MCF 10A (cell line): ENCODE measurements around the gene METAP1. TPM values are rescaled to one million over a fixed set of nuclear protein-coding genes. Genes with fewer than 3 reads are reported as not detected.
"Not testable (repeated sequence)": the region's sequence is repeated elsewhere in the genome, so short reads cannot be mapped to it uniquely, and the experiment has no call there.

Experiments used
- BruUV-seq: library from RNA; stranded (reverse); fragments of 400-500 nt; replicated peaks from 2 replicates; lab custom pipeline; 2021; lab: Mats Ljungman, UMichigan
- CTCF ChIA-PET: fragments of 300-600 bp; sonication (Branson Sonifier 250); formaldehyde crosslinking; extraction: SDS; loops from one replicate; lab custom pipeline; 2021; ENCODE audit warnings: antibody characterized with exemption, inconsistent platforms; lab: Yijun Ruan, JAX
- POLR2A ChIA-PET: fragments of 300-600, 350-650 bp; sonication (Branson Sonifier 250); formaldehyde crosslinking; extraction: SDS; loops from one replicate; lab custom pipeline; 2020; ENCODE audit warnings: antibody characterized with exemption, inconsistent platforms; lab: Yijun Ruan, JAX
- DNase-seq: peaks from one replicate; pipeline ENCODE4 v3.0.0-alpha.2; 2018; ENCODE audit not compliant: unreplicated experiment
- H3K27ac Mint-ChIP-seq: one replicate; pipeline ENCODE4 v1.8.0; 2022; ENCODE audit warnings: mild to moderate bottlenecking, low read depth, mixed read lengths; ENCODE audit not compliant: unreplicated experiment
- H3K27me3 Mint-ChIP-seq: one replicate; pipeline ENCODE4 v1.8.0; 2022; ENCODE audit warnings: mixed read lengths; ENCODE audit not compliant: insufficient read depth, unreplicated experiment
- H3K36me3 Mint-ChIP-seq: one replicate; pipeline ENCODE4 v1.8.0; 2022; ENCODE audit warnings: mild to moderate bottlenecking, moderate library complexity, mixed read lengths; ENCODE audit not compliant: insufficient read depth, unreplicated experiment
- H3K4me1 Mint-ChIP-seq: one replicate; pipeline ENCODE4 v1.8.0; 2022; ENCODE audit warnings: mixed read lengths; ENCODE audit not compliant: insufficient read depth, unreplicated experiment
- H3K4me3 Mint-ChIP-seq: one replicate; pipeline ENCODE4 v1.8.0; 2022; ENCODE audit warnings: mild to moderate bottlenecking, moderate library complexity, mixed read lengths; ENCODE audit not compliant: unreplicated experiment
- H3K9me3 Mint-ChIP-seq: one replicate; pipeline ENCODE4 v1.8.0; 2022; ENCODE audit warnings: mixed read lengths; ENCODE audit not compliant: unreplicated experiment
- intact Hi-C: fragments of 100-400 bp; cut with micrococcal nuclease; formaldehyde crosslinking; loops from 2 replicates; pipeline ENCODE4 v1.14.1; 2022
- total RNA-seq: library from RNA; stranded (reverse); gene quantifications from 2 replicates; pipeline ENCODE4 v1.2.3, GENCODE V29; 2022
- TF ChIP-seq, protein P1 (sequence below): fragments of 200-600 bp; IDR thresholded peaks from one replicate; pipeline ENCODE4 v1.8.0; 2022; ENCODE audit warnings: antibody characterized with exemption, mild to moderate bottlenecking; ENCODE audit not compliant: unreplicated experiment

Gene METAP1
- total RNA-seq, 1 experiment from 2014 or later, result 61.4 TPM

DNA sequence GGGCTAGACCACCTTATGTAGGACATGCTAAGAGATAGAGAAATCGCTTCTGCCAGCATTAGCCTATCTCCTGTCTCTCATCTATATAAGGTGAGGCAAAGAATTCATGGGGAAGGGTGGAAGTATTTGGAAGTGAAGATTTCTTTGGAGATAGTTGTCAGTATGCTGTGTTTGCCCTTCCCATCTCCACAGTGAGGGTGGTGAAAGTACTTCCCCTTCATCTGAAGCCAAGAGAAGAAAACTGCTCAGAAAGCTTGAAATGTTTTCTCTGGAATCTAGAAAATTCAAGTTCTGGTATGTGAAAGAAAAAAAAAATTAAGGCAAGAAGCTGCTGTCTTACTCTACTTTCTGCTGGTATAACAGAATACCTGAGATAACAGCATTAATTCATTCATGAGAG, 105.4 kb downstream of the METAP1 start:
- H3K4me1 Mint-ChIP-seq, result no peaks in the 10 kb centered on the region
- intact Hi-C loops, result no loop called here
- TF ChIP-seq, protein P1, sequence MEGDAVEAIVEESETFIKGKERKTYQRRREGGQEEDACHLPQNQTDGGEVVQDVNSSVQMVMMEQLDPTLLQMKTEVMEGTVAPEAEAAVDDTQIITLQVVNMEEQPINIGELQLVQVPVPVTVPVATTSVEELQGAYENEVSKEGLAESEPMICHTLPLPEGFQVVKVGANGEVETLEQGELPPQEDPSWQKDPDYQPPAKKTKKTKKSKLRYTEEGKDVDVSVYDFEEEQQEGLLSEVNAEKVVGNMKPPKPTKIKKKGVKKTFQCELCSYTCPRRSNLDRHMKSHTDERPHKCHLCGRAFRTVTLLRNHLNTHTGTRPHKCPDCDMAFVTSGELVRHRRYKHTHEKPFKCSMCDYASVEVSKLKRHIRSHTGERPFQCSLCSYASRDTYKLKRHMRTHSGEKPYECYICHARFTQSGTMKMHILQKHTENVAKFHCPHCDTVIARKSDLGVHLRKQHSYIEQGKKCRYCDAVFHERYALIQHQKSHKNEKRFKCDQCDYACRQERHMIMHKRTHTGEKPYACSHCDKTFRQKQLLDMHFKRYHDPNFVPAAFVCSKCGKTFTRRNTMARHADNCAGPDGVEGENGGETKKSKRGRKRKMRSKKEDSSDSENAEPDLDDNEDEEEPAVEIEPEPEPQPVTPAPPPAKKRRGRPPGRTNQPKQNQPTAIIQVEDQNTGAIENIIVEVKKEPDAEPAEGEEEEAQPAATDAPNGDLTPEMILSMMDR, result no peak
- ChIA-PET CTCF (interaction anchor here (1.1 to 1.7 kb wide), 4 partner anchors 17 to 153 kb away, joined by 3 to 6 read pairs (median 4); no protein-coding TSS in a partner anchor), POLR2A (interaction anchor here (0.6 to 1.3 kb wide), 3 partner anchors 10 to 797 kb away, joined by 3 to 4 read pairs (median 3); no protein-coding TSS in a partner anchor)
- no peak for DNase-seq
- H3K27ac Mint-ChIP-seq, result no peak overlapping the region
- H3K4me3 Mint-ChIP-seq, result no peak overlapping the region
- peaks cover 7% of the 10 kb centered on the region for H3K9me3 Mint-ChIP-seq
- H3K27me3 Mint-ChIP-seq, result no peaks in the 10 kb centered on the region
- H3K36me3 Mint-ChIP-seq, result no peaks in the 10 kb centered on the region
- no TSS peak for BruUV-seq

DNA sequence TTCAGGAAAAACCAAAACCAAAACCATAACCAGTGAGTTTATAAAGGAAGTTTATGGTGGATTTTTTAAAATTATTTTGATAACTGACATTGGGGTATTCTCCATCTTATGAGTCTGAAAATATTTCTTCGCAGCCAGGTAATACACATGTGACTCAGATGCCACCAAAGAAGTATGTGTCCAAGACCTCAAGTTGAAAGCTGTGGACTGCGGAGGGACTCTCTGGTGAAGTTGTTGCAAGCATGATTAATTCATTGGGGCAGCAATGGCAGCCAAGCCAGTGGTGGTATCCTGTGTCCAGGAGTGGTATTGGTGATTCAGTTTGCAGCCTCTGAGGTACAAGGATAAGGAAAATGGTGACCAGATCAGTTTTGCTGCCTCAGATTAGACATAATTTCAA, 107.1 kb downstream of the METAP1 start:
- POLR2A ChIA-PET, result interaction anchor here (0.6 kb wide), 1 partner anchor 14 kb away, joined by 3 read pairs; the partner anchor contains the start of gene ADH5
- no peak overlapping the region for H3K27ac Mint-ChIP-seq
- H3K9me3 Mint-ChIP-seq, result no peaks in the 10 kb centered on the region
- TF ChIP-seq, protein P1, result no peak
- no peaks in the 10 kb centered on the region for H3K27me3 Mint-ChIP-seq
- CTCF ChIA-PET, result interaction anchor here (0.7 to 1.0 kb wide), 4 partner anchors 10 to 218 kb away, joined by 3 to 6 read pairs (median 3); partner anchors contain the start of gene METAP1
- no peaks in the 10 kb centered on the region for H3K36me3 Mint-ChIP-seq
- no peaks in the 10 kb centered on the region for H3K4me1 Mint-ChIP-seq
- no peak for DNase-seq
- intact Hi-C loops, result no loop called here
- H3K4me3 Mint-ChIP-seq, result no peak overlapping the region
- BruUV-seq, result no TSS peak

DNA sequence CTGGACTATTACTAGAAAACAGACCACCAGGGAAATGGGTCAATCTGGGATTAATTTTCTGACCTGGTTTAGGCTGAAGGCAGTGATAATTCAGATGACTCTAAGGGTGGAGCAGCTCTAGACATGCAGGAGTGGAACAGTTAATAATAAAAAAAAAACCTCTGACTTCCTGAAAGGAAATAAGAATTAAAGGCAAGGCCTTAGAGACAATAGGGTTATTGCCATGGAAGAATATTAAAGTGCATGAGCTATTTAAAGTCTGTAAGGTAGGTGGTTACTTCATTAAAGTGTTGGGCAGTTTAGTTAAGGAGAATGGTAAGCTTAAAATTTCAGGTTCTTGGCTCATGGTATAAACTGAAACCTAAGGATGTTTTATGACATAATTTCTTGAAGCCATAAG, 107.6 kb downstream of the METAP1 start:
- no peaks in the 10 kb centered on the region for H3K4me1 Mint-ChIP-seq
- POLR2A ChIA-PET, result interaction anchor here (0.6 kb wide), 1 partner anchor 15 kb away, joined by 3 read pairs; the partner anchor contains the start of gene ADH5
- intact Hi-C loops, result no loop called here
- TF ChIP-seq, protein P1, result no peak
- CTCF ChIA-PET, result interaction anchor here (0.6 to 1.0 kb wide), 5 partner anchors 10 to 303 kb away, joined by 3 to 6 read pairs (median 3); partner anchors contain the start of gene METAP1
- H3K9me3 Mint-ChIP-seq, result no peaks in the 10 kb centered on the region
- H3K27me3 Mint-ChIP-seq, result no peaks in the 10 kb centered on the region
- DNase-seq, result no peak
- no TSS peak for BruUV-seq
- H3K36me3 Mint-ChIP-seq, result no peaks in the 10 kb centered on the region
- no peak overlapping the region for H3K27ac Mint-ChIP-seq
- H3K4me3 Mint-ChIP-seq, result no peak overlapping the region

DNA sequence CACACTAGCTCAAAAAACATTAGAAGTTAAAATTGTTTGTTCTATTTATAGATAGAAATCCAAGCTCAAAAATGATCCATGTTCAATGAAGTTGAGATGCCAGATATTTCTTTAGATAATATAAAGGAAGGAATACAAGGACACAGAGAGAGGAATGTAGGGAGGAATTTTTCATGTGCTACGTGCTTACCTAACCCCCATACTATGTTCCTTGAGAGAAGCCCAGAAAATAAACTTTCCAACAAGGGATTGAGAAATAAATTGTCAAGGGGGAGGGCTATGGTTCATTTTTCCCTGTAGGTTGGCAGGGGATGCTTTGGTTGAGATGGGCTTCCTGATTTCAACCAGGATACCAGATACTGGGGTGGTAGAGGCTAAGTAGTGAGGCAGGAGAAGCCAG, 108.6 kb downstream of the METAP1 start:
- no peaks in the 10 kb centered on the region for H3K4me1 Mint-ChIP-seq
- CTCF ChIA-PET, result interaction anchor here (1.1 to 1.6 kb wide), 2 partner anchors 16 to 359 kb away, joined by 3 to 4 read pairs; partner anchors contain the start of gene ADH5

DNA sequence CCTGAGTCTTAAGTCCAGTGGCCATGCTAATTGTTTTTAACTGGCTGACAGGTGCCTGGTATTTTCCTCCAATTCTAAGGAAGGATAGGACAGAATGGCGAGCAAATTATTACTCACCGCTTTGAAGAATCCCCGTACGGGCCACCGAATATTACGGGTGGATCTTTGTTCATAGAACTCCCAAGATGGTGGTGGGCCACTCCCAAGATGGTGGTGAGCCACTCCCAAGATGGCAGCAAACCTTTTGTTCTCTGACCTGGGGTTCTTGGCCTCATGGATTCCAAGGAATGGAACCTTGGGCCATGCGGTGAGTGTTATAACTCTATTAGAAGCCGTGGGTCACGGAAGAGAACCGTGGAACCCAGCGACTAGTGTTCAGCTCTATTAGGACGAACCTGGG, 113.8 kb downstream of the METAP1 start:
- H3K27ac Mint-ChIP-seq, H3K4me3 Mint-ChIP-seq, H3K9me3 Mint-ChIP-seq, BruUV-seq, H3K27me3 Mint-ChIP-seq, H3K4me1 Mint-ChIP-seq, DNase-seq, H3K36me3 Mint-ChIP-seq, intact Hi-C loops: not testable (repeated sequence)
- ChIA-PET POLR2A (interaction anchor here (0.9 kb wide), 1 partner anchor 15 kb away, joined by 3 read pairs; no protein-coding TSS in a partner anchor), CTCF (interaction anchor here (1.4 kb wide), 1 partner anchor 9 kb away, joined by 4 read pairs; no protein-coding TSS in a partner anchor)

More for the DNA sequence above, 108.6 kb downstream of the METAP1 start:
- DNase-seq, result no peak
- POLR2A ChIA-PET, result interaction anchor here (0.9 kb wide), 1 partner anchor 16 kb away, joined by 5 read pairs; the partner anchor contains the start of gene ADH5
- intact Hi-C loops, result no loop called here
- BruUV-seq, result no TSS peak
- TF ChIP-seq, protein P1, result no peak
- Mint-ChIP-seq H3K27me3 (no peaks in the 10 kb centered on the region), H3K36me3 (no peaks in the 10 kb centered on the region), H3K4me3 (no peak overlapping the region), H3K9me3 (no peaks in the 10 kb centered on the region), H3K27ac (no peak overlapping the region)
